Ammon's horn (tissue), 1 donor: ENCODE measurements around the gene CSNK1A1.
"Not testable (repeated sequence)": the region's sequence is repeated elsewhere in the genome, so short reads cannot be mapped to it uniquely, and the experiment has no call there.

ENCODE experiments used
- DNase-seq: peaks from one replicate; pipeline ENCODE4 v3.0.0-alpha.2; 2016; ENCODE audit warnings: low spot score

Gene CSNK1A1

GRCh38 chr5:149551227-149552037 lies at the start of gene CSNK1A1:
Gene CSNK1A1, minus strand, starts transcription at chr5:149551439. Its CDS starts 475 bp downstream, at chr5:149550964.
- peak; percentile 98 for DNase-seq

- DNase-seq, result no peak
Measured at GRCh38 chr5:149600932-149601331, 49.7 kb upstream of the CSNK1A1 start.

GRCh38 chr5:149599375-149599774 lies 48.1 kb upstream of the CSNK1A1 start:
- no peak for DNase-seq

- DNase-seq, result no peak
Measured at GRCh38 chr5:149598966-149599365, 47.7 kb upstream of the CSNK1A1 start.

- DNase-seq, result not testable (repeated sequence)
Measured at GRCh38 chr5:149598234-149598633, 47.0 kb upstream of the CSNK1A1 start.

GRCh38 chr5:149597618-149598017 lies 46.4 kb upstream of the CSNK1A1 start:
- DNase-seq, result no peak

- DNase-seq, result no peak
Measured at GRCh38 chr5:149596712-149597111, 45.5 kb upstream of the CSNK1A1 start.

- DNase-seq, result not testable (repeated sequence)
Measured at GRCh38 chr5:149595105-149595504, 43.9 kb upstream of the CSNK1A1 start.

- no peak for DNase-seq
Measured at GRCh38 chr5:149594206-149594895, 43.1 kb upstream of the CSNK1A1 start.

- no peak for DNase-seq
Measured at GRCh38 chr5:149593370-149593769, 42.1 kb upstream of the CSNK1A1 start.

- DNase-seq, result no peak
Measured at GRCh38 chr5:149588936-149589335, 37.7 kb upstream of the CSNK1A1 start.

GRCh38 chr5:149586708-149587318 lies 35.6 kb upstream of the CSNK1A1 start:
- no peak for DNase-seq

GRCh38 chr5:149585910-149586309 lies 34.7 kb upstream of the CSNK1A1 start:
- no peak for DNase-seq

- no peak for DNase-seq
Measured at GRCh38 chr5:149584121-149584520, 32.9 kb upstream of the CSNK1A1 start.

GRCh38 chr5:149583394-149583793 lies 32.2 kb upstream of the CSNK1A1 start:
- DNase-seq, result peak; percentile 91

GRCh38 chr5:149581931-149582768 lies 30.9 kb upstream of the CSNK1A1 start:
- DNase-seq, result peak; percentile 26

- peak; percentile 88 for DNase-seq
Measured at GRCh38 chr5:149581192-149581861, 30.1 kb upstream of the CSNK1A1 start, which contains the start of gene ARHGEF37. Gene ARHGEF37, plus strand, starts transcription at chr5:149581498. Its CDS starts 16,272 bp downstream, at chr5:149597770.

- no peak for DNase-seq
Measured at GRCh38 chr5:149580808-149581191, 29.6 kb upstream of the CSNK1A1 start.

GRCh38 chr5:149578896-149579295 lies 27.7 kb upstream of the CSNK1A1 start:
- no peak for DNase-seq

GRCh38 chr5:149576021-149576420 lies 24.8 kb upstream of the CSNK1A1 start:
- DNase-seq, result no peak

- no peak for DNase-seq
Measured at GRCh38 chr5:149575131-149575530, 23.9 kb upstream of the CSNK1A1 start.
